ENCODE measurements around the gene PGS1. TPM values are rescaled to one million over a fixed set of nuclear protein-coding genes. Genes with fewer than 3 reads are reported as not detected.

The PGS1 gene
- total RNA-seq, 1 donor from 2014 or later, result 52.0 TPM

DNA sequence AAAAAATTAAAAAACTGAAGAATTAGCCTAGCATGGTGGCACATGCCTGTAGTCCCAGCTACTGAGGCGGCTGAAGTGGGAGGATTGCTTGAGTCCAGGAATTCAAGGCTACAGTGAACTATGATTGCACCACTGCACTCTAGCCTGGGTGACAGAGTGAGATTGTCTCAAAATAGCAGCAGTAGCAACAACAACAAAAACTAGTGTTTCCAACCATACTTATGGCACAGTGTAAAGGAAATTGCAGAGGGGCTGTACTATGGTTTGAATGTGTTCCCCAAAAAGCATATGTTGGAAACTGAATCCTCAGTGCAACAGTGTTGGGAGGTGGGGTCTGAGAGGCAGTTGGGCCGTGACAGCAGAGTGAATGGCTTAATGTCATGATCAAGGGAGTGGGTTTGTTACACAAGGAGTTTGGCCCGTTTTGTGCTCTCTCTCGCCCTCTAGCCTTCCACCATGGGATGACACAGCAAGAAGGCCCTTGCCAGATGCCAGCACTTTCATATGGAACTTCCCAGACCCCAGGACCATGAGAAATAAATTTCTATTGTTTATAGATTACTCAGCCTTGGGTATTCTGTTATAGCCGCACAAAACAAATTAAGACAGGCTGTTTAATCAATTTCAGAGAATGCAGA, 70.0 kb downstream of the PGS1 start:
- Mint-ChIP-seq H3K9me3 (peaks cover 3% of the 10 kb centered on the region), H3K27ac (ENCODE audit: unreplicated experiment) (no peak overlapping the region), H3K4me3 (no peak overlapping the region), H3K4me1 (no peaks in the 10 kb centered on the region), H3K36me3 (ENCODE audit: low read depth) (no peaks in the 10 kb centered on the region), H3K27me3 (ENCODE audit: low read depth) (no peaks in the 10 kb centered on the region)
- TF ChIP-seq, protein P1, sequence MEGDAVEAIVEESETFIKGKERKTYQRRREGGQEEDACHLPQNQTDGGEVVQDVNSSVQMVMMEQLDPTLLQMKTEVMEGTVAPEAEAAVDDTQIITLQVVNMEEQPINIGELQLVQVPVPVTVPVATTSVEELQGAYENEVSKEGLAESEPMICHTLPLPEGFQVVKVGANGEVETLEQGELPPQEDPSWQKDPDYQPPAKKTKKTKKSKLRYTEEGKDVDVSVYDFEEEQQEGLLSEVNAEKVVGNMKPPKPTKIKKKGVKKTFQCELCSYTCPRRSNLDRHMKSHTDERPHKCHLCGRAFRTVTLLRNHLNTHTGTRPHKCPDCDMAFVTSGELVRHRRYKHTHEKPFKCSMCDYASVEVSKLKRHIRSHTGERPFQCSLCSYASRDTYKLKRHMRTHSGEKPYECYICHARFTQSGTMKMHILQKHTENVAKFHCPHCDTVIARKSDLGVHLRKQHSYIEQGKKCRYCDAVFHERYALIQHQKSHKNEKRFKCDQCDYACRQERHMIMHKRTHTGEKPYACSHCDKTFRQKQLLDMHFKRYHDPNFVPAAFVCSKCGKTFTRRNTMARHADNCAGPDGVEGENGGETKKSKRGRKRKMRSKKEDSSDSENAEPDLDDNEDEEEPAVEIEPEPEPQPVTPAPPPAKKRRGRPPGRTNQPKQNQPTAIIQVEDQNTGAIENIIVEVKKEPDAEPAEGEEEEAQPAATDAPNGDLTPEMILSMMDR (conservative IDR thresholded peaks at IDR 0.05), result peak; percentile 35
- DNase-seq (ENCODE audit: low read depth, low spot score), result no peak

DNA sequence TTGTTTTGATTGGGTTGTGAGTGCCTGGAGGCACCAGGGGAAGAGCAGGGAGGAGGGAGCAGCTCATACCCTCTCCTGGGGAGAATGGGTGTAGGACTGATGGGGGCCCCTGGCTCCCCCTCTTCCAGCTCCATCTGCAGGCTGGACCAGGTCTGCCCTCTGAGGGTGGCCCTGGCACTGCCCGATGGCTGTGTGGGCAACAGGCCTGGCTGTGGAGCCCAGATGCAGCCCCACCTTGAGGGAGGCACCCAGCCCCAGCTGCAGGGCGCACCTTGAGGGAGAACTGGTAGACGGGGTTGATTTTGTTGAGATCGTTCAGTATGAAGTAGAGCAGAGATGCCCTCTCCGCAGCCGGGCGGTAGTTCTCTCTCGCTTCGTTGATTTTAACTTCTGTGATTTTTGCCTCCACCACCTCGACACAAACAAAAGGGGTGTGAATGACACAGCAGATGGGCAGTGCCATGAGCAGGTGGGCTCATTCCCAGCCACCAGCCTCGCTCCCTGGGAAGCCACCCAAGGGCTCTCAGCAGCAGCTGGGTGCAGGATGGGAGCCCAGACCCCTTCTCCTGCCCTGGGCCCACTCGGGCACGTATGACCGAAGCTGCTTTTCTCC, 71.6 kb downstream of the PGS1 start:
- Mint-ChIP-seq H3K36me3 (ENCODE audit: low read depth) (no peaks in the 10 kb centered on the region), H3K4me3 (no peak overlapping the region), H3K27me3 (ENCODE audit: low read depth) (no peaks in the 10 kb centered on the region), H3K4me1 (no peaks in the 10 kb centered on the region), H3K27ac (ENCODE audit: unreplicated experiment) (no peak overlapping the region), H3K9me3 (peaks cover 3% of the 10 kb centered on the region)
- TF ChIP-seq, protein P1 (conservative IDR thresholded peaks at IDR 0.05), result no peak
- DNase-seq (ENCODE audit: low read depth, low spot score), result no peak

DNA sequence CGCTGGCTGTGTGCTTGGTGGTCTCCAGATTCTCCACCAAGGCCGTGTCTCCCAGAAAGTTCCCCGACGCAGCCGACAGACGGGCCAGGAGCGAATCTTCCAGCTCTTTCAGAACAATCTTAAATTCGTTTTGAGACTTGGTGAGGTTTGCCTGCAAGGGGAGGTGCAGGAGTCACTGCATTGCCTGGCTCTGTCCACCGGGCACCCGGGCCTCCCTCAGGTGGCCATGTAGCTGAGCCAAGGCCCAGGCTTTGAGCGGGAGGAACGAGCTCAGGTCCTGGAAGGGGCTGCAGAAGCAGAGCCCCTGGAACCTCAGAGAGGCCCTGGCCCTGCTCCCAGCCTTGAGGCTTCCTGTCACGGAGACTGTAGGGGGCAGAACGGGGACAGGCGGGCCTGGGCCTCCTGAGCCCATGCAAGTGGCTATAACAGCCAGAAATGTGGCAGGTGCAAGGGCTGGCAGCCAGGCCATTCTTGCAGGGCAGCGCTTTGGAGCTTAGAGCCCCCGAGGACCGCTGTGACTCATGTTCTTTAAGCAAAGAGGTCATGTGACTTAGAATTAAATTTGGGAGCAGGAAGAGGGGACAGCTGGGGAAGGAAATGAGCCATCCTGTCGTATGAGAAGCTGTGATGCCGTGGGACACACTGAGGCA, 72.4 kb downstream of the PGS1 start:
- peaks cover 3% of the 10 kb centered on the region for H3K9me3 Mint-ChIP-seq
- peak overlapping the region; percentile 13 for H3K27ac Mint-ChIP-seq (ENCODE audit: unreplicated experiment)
- no peaks in the 10 kb centered on the region for H3K27me3 Mint-ChIP-seq (ENCODE audit: low read depth)
- TF ChIP-seq, protein P1 (conservative IDR thresholded peaks at IDR 0.05), result no peak
- no peak for DNase-seq (ENCODE audit: low read depth, low spot score)
- no peaks in the 10 kb centered on the region for H3K4me1 Mint-ChIP-seq
- H3K36me3 Mint-ChIP-seq (ENCODE audit: low read depth), result no peaks in the 10 kb centered on the region
- no peak overlapping the region for H3K4me3 Mint-ChIP-seq

DNA sequence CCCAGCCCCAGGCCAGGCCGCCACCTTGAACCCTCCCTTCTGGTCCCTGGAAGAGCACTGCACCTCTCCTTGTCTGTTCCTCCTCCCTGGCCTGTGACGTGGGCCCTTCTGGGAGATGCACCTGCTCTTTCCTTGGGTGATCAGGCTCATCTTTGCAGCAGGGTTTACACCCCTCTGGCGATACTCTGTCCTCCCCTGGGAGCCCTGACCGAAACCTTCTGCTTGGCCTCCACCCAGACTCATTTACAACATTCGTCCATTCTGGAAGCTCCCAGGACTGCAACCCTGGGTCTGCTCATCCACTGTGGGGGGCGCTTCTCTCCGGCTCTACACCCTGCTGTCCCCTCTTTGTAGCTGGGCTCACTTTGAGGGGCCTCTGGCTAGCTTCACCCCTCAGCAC, 73.3 kb downstream of the PGS1 start:
- TF ChIP-seq, protein P1 (conservative IDR thresholded peaks at IDR 0.05), result no peak
- no peak overlapping the region for H3K27ac Mint-ChIP-seq (ENCODE audit: unreplicated experiment)
- no peak overlapping the region for H3K4me3 Mint-ChIP-seq
- DNase-seq (ENCODE audit: low read depth, low spot score), result no peak
- peaks cover 3% of the 10 kb centered on the region for H3K9me3 Mint-ChIP-seq
- no peaks in the 10 kb centered on the region for H3K4me1 Mint-ChIP-seq
- H3K27me3 Mint-ChIP-seq (ENCODE audit: low read depth), result no peaks in the 10 kb centered on the region
- no peaks in the 10 kb centered on the region for H3K36me3 Mint-ChIP-seq (ENCODE audit: low read depth)

DNA sequence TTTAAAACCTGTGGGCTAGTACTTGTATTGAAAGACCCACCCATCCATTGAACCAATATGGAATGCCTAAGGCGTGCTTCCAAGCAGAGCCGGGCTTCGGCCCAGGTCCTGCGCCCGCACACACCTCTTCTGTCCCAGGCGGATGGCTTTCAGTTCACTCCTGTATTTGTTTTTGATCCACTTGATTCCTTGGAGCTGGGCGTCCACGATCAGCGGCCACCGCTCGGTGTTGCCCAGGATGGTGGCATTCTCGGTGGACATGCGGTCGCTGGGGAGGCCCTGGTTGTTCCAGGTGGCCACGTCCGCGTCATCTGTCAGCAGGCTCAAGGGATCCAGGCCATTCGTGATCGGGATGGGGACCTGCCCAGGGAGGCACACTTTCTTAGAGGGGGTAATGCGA, 75.9 kb downstream of the PGS1 start:
- Mint-ChIP-seq H3K27ac (ENCODE audit: unreplicated experiment) (no peak overlapping the region), H3K27me3 (ENCODE audit: low read depth) (no peaks in the 10 kb centered on the region), H3K36me3 (ENCODE audit: low read depth) (no peaks in the 10 kb centered on the region), H3K4me1 (no peaks in the 10 kb centered on the region), H3K4me3 (no peak overlapping the region), H3K9me3 (no peaks in the 10 kb centered on the region)
- no peak for DNase-seq (ENCODE audit: low read depth, low spot score)
- TF ChIP-seq, protein P1 (conservative IDR thresholded peaks at IDR 0.05), result no peak

Measured in neural crest cell (in vitro differentiated cells).